MM.1S (cell line): ENCODE data around the gene ZBTB26.

Source experiments
- DNase-seq: peaks from one replicate; pipeline ENCODE4 v3.0.0-alpha.2; 2015
- H2AFZ ChIP-seq: fragments of 300-600 bp; sonication (generic); 2 replicates; pipeline ENCODE4 v1.6.0; 2016; ENCODE audit warnings: antibody characterized with exemption, low read length
- H3F3A ChIP-seq: fragments of 300-600 bp; sonication (generic); 2 replicates; pipeline ENCODE4 v1.6.1; 2016; ENCODE audit warnings: mild to moderate bottlenecking, antibody characterized with exemption, low read length, moderate library complexity, mixed read lengths; ENCODE audit not compliant: insufficient read depth
- H3K27ac ChIP-seq: fragments of 300-600 bp; sonication (generic); 2 replicates; pipeline ENCODE4 v1.5.1; 2016; ENCODE audit warnings: mild to moderate bottlenecking, low read length
- H3K27me3 ChIP-seq: fragments of 300-600 bp; sonication (generic); replicated peaks from 2 replicates; pipeline ENCODE4 v1.6.0; 2016; ENCODE audit warnings: low read length; ENCODE audit not compliant: insufficient read depth
- H3K36me3 ChIP-seq: fragments of 300-600 bp; sonication (generic); replicated peaks from 2 replicates; pipeline ENCODE4 v1.6.1; 2016; ENCODE audit warnings: mild to moderate bottlenecking, low read length, mixed read lengths; ENCODE audit not compliant: insufficient read depth
- H3K4me1 ChIP-seq: fragments of 300-600 bp; sonication (generic); 2 replicates; pipeline ENCODE4 v1.6.1; 2016; ENCODE audit warnings: low read length, mixed read lengths
- H3K4me2 ChIP-seq: fragments of 300-600 bp; sonication (generic); 2 replicates; pipeline ENCODE4 v1.6.0; 2016; ENCODE audit warnings: low read depth, low read length
- H3K4me3 ChIP-seq: fragments of 300-600 bp; sonication (generic); 2 replicates; pipeline ENCODE4 v1.5.1; 2016; ENCODE audit warnings: low read length, mixed read lengths
- H3K79me2 ChIP-seq: fragments of 300-600 bp; sonication (generic); 2 replicates; pipeline ENCODE4 v1.6.1; 2016; ENCODE audit warnings: mixed run types, low read length, mixed read lengths
- H3K9ac ChIP-seq: fragments of 300-600 bp; sonication (generic); 2 replicates; pipeline ENCODE4 v1.6.1; 2016; ENCODE audit warnings: low read length, mixed read lengths
- H3K9me2 ChIP-seq: fragments of 300-600 bp; sonication (generic); replicated peaks from 2 replicates; pipeline ENCODE4 v1.6.1; 2016; ENCODE audit warnings: mild to moderate bottlenecking, low read length, mixed read lengths; ENCODE audit not compliant: insufficient read depth
- H3K9me3 ChIP-seq: fragments of 300-600 bp; sonication (generic); replicated peaks from 2 replicates; pipeline ENCODE4 v1.6.1; 2016; ENCODE audit warnings: mild to moderate bottlenecking, low read length, mixed read lengths; ENCODE audit not compliant: insufficient read depth
- H4K20me1 ChIP-seq: fragments of 300-600 bp; sonication (generic); 2 replicates; pipeline ENCODE4 v1.6.1; 2016; ENCODE audit warnings: mild to moderate bottlenecking, low read length, moderate library complexity, mixed read lengths; ENCODE audit not compliant: insufficient read depth
- CTCF ChIP-seq: fragments of 300-600 bp; sonication (generic); IDR thresholded peaks from 2 replicates; pipeline ENCODE4 v1.5.1; 2016; ENCODE audit warnings: antibody characterized with exemption, low read length, mixed read lengths
- EZH2 ChIP-seq: fragments of 300-600 bp; sonication (generic); optimal IDR thresholded peaks from 2 replicates; pipeline ENCODE3; 2017; ENCODE audit warnings: low read depth, mild to moderate bottlenecking, antibody characterized with exemption, low read length, mixed read lengths
- EZH2phosphoT487 ChIP-seq: fragments of 300-600 bp; sonication (generic); IDR thresholded peaks from 2 replicates; pipeline ENCODE4 v1.6.1; 2018; ENCODE audit warnings: antibody characterized with exemption, low read length

ZBTB26 gene

GRCh38 chr9:122904823-122905710 is 26.2 kb downstream of the ZBTB26 start, which contains the start of gene RC3H2:
RC3H2 (minus strand) TSS chr9:122905359; CDS start chr9:122897509, 7,850 bp downstream.
- H4K20me1 ChIP-seq, result no peaks in the 10 kb centered on the region
- H3K36me3 ChIP-seq, result no peaks in the 10 kb centered on the region
- H3K9ac ChIP-seq, result peak within 1 kb of the TSS; percentile 91
- H3K79me2 ChIP-seq, result peaks cover 62% of the 10 kb centered on the region
- peak within 1 kb of the TSS; percentile 97 for H3K4me3 ChIP-seq
- H3K9me3 ChIP-seq, result no peaks in the 10 kb centered on the region
- peak; percentile 100 for DNase-seq
- no peaks in the 10 kb centered on the region for H3K27me3 ChIP-seq
- H3K9me2 ChIP-seq, result no peaks in the 10 kb centered on the region
- peak within 1 kb of the TSS; percentile 72 for H2AFZ ChIP-seq
- peak within 1 kb of the TSS; percentile 71 for H3K27ac ChIP-seq
- peak within 1 kb of the TSS; percentile 80 for H3K4me2 ChIP-seq
- peaks cover 22% of the 10 kb centered on the region for H3F3A ChIP-seq
- TF ChIP-seq EZH2, result no peak
- no peak for TF ChIP-seq CTCF
- TF ChIP-seq EZH2phosphoT487, result no peak
- no peaks in the 10 kb centered on the region; the same call in 1 of the 2 replicates for H3K4me1 ChIP-seq

GRCh38 chr9:122904466-122904822 is 26.9 kb downstream of the ZBTB26 start:
- peak overlapping the region; percentile 62 for H2AFZ ChIP-seq
- no peak for TF ChIP-seq EZH2phosphoT487
- TF ChIP-seq EZH2, result no peak
- TF ChIP-seq CTCF, result no peak
- no peaks in the 10 kb centered on the region for H3K27me3 ChIP-seq
- no peaks in the 10 kb centered on the region; the same call in 1 of the 2 replicates for H3K4me1 ChIP-seq
- no peaks in the 10 kb centered on the region for H4K20me1 ChIP-seq
- peak overlapping the region; percentile 71 for H3K27ac ChIP-seq
- DNase-seq, result peak; percentile 49
- H3F3A ChIP-seq, result peaks cover 22% of the 10 kb centered on the region
- no peaks in the 10 kb centered on the region for H3K9me3 ChIP-seq
- peak overlapping the region; percentile 97 for H3K4me3 ChIP-seq
- peak overlapping the region; percentile 62 for H3K4me2 ChIP-seq
- no peaks in the 10 kb centered on the region for H3K9me2 ChIP-seq
- peaks cover 62% of the 10 kb centered on the region for H3K79me2 ChIP-seq
- H3K9ac ChIP-seq, result peak overlapping the region; percentile 91
- no peaks in the 10 kb centered on the region for H3K36me3 ChIP-seq

GRCh38 chr9:122900791-122901190 is 30.5 kb downstream of the ZBTB26 start:
- H3F3A ChIP-seq, result peaks cover 14% of the 10 kb centered on the region
- DNase-seq, result peak; percentile 32
- peak overlapping the region; percentile 36 for H3K4me3 ChIP-seq
- no peak for TF ChIP-seq CTCF
- no peak for TF ChIP-seq EZH2phosphoT487
- TF ChIP-seq EZH2, result no peak
- no peaks in the 10 kb centered on the region; the same call in 1 of the 2 replicates for H3K4me1 ChIP-seq
- no peaks in the 10 kb centered on the region for H3K9me2 ChIP-seq
- H3K9me3 ChIP-seq, result no peaks in the 10 kb centered on the region
- H3K36me3 ChIP-seq, result peaks cover 10% of the 10 kb centered on the region
- H3K27me3 ChIP-seq, result no peaks in the 10 kb centered on the region
- H4K20me1 ChIP-seq, result no peaks in the 10 kb centered on the region
- no peak overlapping the region for H3K27ac ChIP-seq
- no peak overlapping the region for H3K9ac ChIP-seq
- peak overlapping the region; percentile 48; the same call in 1 of the 2 replicates for H3K4me2 ChIP-seq
- H2AFZ ChIP-seq, result no peak overlapping the region
- peaks cover 89% of the 10 kb centered on the region for H3K79me2 ChIP-seq
